Ascending aorta (tissue), 2 donors: ENCODE results near the gene BPHL. TPM values are rescaled to one million over a fixed set of nuclear protein-coding genes. Genes with fewer than 3 reads are reported as not detected.

Experiments used
- DNase-seq, 2 donors: peaks; one replicate each; pipeline ENCODE4 v3.0.0-alpha.2; 2019; ENCODE audit warnings: low spot score in 2 of 2
- H3K27ac ChIP-seq, 2 donors: fragments of 200-600 bp; sonication (generic); one replicate each; pipeline ENCODE4 v1.5.1; 2016 to 2017; ENCODE audit warnings: mild to moderate bottlenecking in 1 of 2
- H3K27me3 ChIP-seq: fragments of 200-600 bp; sonication (generic); one replicate; pipeline ENCODE4 v1.5.1; 2017
- H3K36me3 ChIP-seq, 2 donors: fragments of 200-600 bp; sonication (generic); one replicate each; pipeline ENCODE4 v1.5.1; 2016
- H3K4me1 ChIP-seq, 2 donors: fragments of 200-600 bp; sonication (generic); one replicate each; pipeline ENCODE4 v1.5.1; 2016 to 2017; ENCODE audit warnings: mild to moderate bottlenecking in 1 of 2
- H3K4me3 ChIP-seq, 2 donors: fragments of 200-600 bp; sonication (generic); one replicate each; pipeline ENCODE4 v1.5.1; 2016 to 2017; ENCODE audit warnings: mild to moderate bottlenecking in 1 of 2
- H3K9me3 ChIP-seq, 2 donors: fragments of 200-600 bp; sonication (generic); one replicate each; pipeline ENCODE4 v1.5.1; 2016
- CTCF ChIP-seq, 3 experiments: fragments of 200-600 bp in 2 of 3; fragments of 450-650 bp in 1 of 3; sonication (generic) in 2 of 3; IDR thresholded peaks; one replicate each; pipeline ENCODE4 v1.5.1; 2016 to 2019; ENCODE audit warnings: antibody characterized with exemption in 3 of 3, mild to moderate bottlenecking in 1 of 3, moderate library complexity in 1 of 3
- intact Hi-C: fragments of 100-400 bp; cut with DNase I; formaldehyde crosslinking; loops from one replicate; pipeline ENCODE4 v1.15.1; 2023
- total RNA-seq: library from RNA; depleted of rRNA; stranded (reverse); fragments of >200 nt; gene quantifications from one replicate; pipeline ENCODE4 v1.1.0, GENCODE V29; 2016

The BPHL gene
- total RNA-seq, 1 donor from 2014 or later, result 7.7 TPM

DNA sequence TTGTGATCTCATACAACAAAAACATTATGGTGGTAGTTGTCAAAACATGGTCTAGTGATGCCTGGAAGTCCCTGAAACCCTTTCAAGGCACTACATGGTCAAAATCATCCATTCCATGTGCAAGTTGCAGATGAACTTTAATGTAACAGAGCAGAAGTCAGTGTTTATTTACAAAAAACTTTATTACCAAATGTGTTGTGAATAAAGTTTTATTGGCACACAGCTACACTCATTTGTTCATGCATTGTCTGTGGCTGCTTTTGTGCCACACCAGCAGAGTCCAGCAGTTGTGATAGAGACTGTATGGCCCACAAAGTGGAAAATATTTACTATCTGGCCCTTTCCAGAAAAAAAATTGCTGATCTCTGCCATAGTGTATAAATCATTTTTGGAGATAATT is 82.2 kb downstream of the BPHL start:
- intact Hi-C loops, result no loop called here
- Histone ChIP-seq H3K4me3 (no peak overlapping the region), H3K4me1 (no peaks in the 10 kb centered on the region), H3K27me3 (no peaks in the 10 kb centered on the region), H3K27ac (no peak overlapping the region), H3K36me3 (no peaks in the 10 kb centered on the region), H3K9me3 (peaks cover 0 to 8% of the 10 kb centered on the region in 2 donors)
- TF ChIP-seq CTCF (IDR thresholded peaks at IDR 0.05), result no peak
- DNase-seq, result no peak

DNA sequence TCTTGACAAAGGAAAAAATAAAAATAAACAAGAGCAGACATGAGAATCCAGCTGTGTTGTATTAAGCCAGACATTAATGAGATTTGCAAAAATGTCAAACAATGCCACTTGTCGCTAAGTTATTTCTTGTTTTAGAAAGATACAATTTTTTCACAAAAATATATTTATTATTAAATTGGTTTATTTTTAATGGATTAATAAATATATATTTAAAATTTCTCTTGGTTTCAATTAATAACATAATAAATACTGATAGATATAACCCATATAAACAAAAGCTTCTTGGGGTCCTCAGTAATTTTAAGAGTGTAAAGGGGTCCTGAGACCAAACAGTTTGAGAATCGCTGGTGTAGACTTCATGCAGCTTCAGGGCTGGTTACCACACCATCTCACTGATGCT is 82.9 kb downstream of the BPHL start:
- Histone ChIP-seq H3K27ac (no peak overlapping the region), H3K4me3 (no peak overlapping the region), H3K4me1 (no peaks in the 10 kb centered on the region), H3K36me3 (no peaks in the 10 kb centered on the region), H3K9me3 (peaks cover 0 to 8% of the 10 kb centered on the region in 2 donors), H3K27me3 (no peaks in the 10 kb centered on the region)
- no peak for TF ChIP-seq CTCF (IDR thresholded peaks at IDR 0.05)
- no peak for DNase-seq
- intact Hi-C loops, result no loop called here

Other genes starting within 250 kb of the BPHL start
- 6.5 TPM for gene SERPINB9, start 215.4 kb upstream of the BPHL start, total RNA-seq
- gene SERPINB6, start 147.1 kb upstream of the BPHL start, total RNA-seq, result 222 TPM
- 7.7 TPM for gene NQO2, start 118.8 kb upstream of the BPHL start, total RNA-seq
- gene RIPK1, start 50.2 kb upstream of the BPHL start, total RNA-seq, result 20.1 TPM
- 121 TPM for gene TUBB2A, start 38.8 kb downstream of the BPHL start, total RNA-seq
- gene TUBB2B, start 108.9 kb downstream of the BPHL start, total RNA-seq, result not detected
- gene PSMG4, start 140.2 kb downstream of the BPHL start, total RNA-seq, result 23.9 TPM